HG02840 (cell line): Measurements from ENCODE around the gene PTAR1.

Experiments used
- ATAC-seq: cut with Tn5 transposase; IDR thresholded peaks from one replicate; pipeline ENCODE4 v1.9.1; 2021; ENCODE audit warnings: mild to moderate bottlenecking, moderate library complexity, moderate number of reproducible peaks; ENCODE audit not compliant: unreplicated experiment, low FRiP score

PTAR1 gene

DNA sequence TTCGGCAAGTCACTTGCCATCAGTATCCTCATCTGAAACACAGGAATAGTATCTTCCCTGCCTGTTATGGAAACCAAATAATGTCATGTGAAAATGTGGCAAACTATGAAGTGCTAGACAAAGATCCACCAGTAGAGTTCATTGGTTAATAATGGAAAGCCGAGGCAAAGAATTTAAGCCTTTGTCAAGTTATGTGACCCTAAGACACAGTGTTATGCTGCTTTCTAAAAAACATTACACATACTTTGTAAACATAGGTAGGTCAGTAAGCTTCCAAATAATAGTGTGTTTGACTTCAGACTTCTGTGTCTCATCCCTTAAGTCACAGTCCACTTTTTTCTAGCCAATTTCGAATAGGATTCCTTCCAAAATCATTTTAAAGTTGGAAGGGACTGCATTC, 6.0 kb downstream of the PTAR1 start:
- ATAC-seq: no peak

DNA sequence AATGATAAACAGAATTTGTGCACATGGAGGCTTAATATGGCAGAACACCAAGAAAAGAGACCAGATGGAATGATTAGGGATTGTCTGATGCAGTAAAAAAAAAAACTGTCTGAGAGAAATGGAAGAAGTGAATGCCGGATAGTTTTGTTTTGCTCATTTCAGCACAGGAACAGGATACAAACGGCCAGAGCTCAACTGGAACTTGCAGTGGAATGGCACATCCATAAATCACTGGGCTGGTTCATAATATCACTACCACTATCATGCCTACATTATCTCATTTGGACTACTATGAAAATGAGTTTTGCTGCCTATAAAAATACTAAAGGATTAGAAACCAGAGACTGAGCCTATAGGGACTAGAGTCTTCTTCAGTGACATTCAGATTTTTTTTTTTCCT, 9.7 kb downstream of the PTAR1 start:
- no peak for ATAC-seq

DNA sequence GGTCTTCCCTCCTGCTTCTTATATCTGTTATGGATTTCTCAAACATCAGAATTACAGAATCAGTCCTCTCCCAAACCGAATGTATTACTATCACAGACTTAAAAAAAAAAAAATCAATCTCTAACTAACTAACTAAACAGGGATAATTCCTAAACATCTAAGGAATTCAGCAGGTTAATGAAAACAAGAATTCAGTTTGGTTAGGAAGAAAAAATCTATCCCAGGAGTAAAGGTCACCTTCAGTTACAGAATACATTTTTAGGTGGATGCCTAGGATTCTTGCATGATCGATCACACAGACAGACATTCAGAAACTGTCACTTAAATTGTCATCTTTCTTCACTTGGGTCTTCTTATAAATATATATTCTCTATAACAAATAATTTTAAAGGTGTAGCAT, 11.5 kb downstream of the PTAR1 start:
- no peak for ATAC-seq

DNA sequence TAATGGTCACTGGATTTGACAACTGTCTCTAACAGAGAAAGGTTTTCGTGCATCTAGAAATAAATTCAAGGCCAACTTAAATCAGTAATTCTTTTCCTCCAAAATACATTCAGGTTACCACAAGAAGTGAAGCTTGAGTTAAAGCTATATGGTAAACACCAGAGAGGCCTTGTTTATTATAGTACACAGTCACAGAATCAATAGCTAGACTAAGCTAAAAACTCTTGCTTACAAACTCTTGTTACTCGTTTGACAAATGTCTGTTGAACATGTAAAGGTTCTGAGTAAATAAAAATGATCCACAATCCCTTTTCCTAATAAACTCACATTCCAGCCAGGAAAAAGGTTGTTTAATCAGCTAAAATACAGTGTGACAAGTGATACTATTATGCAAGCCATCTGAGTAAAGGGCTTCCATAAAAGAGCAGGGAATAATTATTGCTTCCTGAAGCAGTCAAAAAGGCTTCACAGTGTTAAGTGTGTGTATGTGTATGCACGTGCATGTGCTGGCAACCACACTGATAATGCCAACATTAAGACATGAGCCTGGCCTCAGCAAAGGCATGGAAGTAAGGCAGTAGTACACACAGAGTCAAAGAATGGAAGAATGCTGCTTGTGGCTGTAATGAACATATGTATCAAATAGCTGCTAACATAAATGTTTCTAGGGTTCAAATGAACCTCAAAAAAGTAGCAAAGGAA, 12.8 kb downstream of the PTAR1 start:
- no peak for ATAC-seq

DNA sequence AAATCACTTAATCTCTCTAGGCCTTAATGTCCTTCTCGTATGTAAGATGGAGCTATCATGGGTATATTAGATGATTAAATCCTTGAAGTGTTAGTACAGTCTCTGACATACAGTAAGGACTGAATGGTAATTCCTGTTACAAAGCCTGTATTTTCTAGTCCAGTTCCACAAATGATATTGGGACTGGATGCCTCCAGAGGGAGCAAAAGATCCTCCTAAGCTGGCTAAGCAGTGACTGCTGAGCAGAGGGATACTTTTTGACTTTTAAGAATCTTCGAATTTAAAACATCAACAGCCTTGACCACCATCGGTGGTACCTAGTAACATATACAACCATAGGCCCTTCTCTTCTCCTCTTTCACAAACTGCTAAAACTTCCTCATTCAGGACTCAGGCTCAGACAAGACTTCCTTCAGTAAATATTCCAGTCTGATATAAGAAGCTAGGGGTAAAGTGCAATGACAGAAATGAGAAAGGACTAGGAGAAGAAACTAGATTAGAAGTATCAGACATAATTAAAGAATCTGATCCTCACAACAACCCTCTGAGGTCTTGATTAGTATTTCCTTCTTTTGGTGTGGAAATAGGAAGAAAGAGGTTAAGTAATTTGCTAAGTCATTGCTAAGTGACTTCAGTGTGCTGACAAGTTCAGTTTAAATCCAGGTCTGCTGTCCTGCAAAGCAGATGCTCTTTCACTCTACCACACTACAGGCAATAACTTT, 13.9 kb downstream of the PTAR1 start:
- no peak for ATAC-seq

DNA sequence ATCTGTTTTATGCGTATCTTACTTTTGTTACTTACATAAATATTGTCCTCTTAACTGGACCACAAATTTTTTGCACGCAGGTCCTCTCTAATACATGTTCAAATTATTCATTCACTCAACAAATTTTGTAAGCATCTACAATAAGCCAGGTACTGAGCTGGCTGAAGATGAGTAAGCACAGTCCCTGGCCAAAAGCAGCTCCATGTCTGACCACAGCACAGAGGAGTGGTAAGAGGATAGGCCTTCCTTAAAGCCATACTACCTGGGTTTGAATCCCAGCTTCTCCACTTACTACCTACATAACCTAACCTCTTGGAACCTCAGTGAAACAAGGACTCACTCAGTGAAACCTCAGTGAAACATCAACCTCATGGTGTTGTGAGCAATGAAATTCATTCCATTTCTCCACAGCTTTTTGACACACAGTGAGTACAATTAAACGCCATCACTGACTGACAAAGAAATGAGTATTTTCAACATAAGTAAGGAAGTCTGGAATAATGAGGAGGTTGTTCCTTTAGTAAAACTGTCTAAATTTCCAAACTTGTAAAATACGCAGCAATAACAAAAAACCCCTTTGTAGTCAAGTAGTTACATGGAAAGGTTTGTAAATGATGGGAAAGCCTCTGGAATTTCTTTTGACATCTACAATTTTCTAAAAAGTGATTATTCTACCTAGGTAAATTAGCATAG, 15.0 kb downstream of the PTAR1 start:
- no peak for ATAC-seq

DNA sequence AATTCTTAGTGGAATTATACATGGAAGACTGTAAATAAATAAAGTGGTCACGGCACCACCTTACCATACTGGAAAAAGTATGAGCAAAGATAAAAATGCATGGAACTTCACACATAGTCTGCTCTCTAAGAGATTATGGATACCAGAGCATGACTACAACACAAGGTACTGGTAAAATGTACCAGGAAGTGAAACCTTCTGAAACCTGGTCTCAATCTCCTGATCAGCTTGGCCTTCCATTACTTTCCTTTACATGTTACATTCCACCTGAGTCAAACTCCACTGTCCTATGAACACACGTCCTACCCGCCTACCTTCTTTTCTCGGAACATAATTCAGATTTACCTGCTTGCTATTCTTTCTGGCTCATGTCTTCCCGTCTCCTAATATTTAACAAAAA, 15.9 kb downstream of the PTAR1 start:
- ATAC-seq: no peak

DNA sequence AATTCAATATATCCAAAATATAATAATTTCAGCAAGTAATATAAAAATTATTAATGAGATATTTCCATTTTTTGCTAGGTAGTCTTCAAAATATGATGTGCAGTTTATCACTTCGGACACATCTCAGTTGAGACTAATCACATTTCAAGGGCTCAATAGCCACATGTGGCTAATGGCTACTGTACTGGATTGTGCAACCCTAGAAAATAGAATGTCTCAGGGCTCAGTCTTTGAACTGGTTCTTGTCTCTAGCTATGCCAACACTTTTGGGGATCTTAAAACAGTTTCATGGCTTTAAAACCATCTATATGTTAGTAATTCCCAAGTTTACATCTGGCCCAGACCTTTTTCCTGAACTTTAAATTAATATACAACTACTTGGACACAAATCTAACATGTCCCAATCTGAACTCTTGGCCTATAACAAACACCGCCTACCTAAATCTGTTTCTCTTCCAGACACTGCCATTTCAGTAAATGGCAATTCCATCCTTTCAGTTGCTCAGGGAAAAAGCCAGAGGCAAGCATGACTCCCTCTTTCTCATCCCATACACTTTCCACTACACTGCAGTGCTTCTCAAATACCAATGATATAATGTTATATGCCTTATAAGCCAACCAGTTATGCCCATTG, 18.8 kb downstream of the PTAR1 start:
- no peak for ATAC-seq

DNA sequence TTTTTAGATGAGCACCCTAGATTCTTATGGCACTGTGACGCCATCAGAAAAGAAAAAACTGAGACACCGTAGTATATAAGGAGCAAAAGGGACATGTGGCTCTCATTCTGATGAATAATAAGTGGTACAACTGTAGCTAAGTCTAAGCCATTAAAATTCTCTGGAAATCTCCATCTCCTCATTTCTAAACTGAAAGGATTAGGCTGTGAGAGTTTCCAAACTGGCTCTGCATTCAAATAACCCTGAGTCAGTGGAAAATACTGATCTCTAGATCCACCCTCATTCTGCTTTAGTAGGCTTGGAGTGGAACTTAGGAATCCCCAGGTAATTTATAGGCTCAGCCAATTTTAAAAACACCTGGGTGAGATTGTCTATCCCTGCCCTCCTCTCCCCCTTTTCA, 28.5 kb downstream of the PTAR1 start:
- ATAC-seq: no peak

DNA sequence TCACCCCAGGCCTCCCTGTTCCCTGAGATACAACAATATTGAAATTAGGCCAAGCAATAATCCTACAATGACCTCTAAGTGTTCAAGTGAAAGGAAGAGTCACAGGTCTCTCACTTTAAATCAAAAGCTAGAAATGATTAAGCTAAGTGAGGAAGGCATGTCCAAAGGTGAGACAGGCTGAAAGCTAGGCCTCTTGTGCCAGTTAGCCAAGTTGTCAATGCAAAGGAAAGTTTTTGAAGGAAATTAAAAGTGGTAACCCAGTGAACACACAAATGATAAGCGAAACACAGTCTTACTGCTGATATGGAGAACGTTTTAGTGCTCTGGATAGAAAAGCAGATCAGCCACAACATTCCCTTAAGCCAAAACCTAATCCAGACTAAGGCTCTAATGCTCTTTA, 39.8 kb downstream of the PTAR1 start:
- ATAC-seq: no peak

DNA sequence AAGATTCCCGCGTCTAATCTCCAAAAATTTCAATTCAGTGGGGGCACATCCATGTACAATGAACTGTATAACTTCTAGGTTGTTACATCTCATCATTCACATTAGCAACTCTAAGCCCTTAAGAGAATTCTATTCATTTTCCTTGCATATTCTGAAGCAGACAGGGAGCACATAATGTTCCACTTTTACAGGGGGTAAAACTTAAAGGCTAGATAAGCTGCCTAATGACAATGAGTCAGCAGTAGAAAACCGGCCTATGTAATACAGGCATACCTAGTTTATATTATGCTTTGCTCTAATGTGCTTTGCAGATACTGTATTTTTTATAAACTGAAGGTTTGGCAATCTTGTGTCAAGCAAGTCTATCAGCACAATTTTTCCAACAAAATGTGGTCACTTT, 40.4 kb downstream of the PTAR1 start:
- ATAC-seq: no peak

DNA sequence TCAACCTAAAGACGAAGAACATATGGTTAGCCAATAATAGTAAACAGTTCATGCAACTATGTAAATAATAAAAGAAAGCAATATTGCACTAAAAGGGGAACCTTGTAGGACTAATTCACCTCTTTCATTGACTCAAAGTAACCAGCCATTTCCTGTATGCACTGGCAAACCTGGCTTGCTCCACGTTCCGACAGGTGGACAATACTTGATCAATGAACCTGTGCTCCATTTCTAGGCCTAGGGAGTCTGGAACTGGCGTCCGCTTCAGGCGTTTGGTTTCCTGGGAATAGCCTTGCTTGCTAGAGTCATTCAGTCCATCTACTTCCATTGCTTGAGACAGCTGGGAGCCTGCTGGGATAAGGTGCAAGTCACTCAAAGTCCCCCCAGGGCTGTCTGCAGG, 41.6 kb downstream of the PTAR1 start:
- no peak for ATAC-seq

DNA sequence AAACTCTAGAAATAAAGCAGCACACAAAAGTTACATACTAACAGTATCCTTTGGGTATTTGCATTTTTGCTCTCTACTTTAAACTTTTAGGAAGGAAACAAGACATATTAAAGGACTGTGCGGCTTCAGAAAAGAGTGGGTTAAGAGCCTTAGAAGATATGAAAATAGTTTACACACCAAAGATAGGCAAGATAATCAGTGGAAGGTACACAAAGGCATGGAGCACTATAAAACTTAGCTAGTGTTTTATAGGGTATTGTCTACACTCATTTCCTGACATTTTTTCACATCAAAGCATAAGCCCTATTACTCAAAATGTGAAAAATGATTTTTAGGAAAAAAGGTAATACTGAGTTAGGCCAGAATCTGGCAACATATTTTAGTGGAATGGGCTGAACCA, 44.0 kb downstream of the PTAR1 start:
- no peak for ATAC-seq

DNA sequence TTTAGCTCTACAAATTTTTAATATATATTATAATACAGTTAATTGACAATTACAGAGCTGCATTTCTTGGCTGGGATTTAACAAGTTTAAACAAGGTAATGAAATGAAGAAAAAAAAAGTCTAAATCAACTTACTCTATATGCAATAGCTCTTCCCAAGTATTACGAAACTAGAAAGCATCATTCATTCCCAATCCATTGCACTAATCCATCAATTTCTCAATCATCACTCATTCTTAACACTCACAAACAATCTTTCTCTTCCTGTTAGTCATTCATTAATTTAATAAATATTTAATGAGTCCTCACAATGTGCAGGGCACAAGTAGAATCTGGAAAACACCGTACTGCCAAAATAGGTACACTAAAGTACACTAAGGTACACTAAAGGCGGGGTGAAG, 44.7 kb downstream of the PTAR1 start:
- ATAC-seq: no peak

DNA sequence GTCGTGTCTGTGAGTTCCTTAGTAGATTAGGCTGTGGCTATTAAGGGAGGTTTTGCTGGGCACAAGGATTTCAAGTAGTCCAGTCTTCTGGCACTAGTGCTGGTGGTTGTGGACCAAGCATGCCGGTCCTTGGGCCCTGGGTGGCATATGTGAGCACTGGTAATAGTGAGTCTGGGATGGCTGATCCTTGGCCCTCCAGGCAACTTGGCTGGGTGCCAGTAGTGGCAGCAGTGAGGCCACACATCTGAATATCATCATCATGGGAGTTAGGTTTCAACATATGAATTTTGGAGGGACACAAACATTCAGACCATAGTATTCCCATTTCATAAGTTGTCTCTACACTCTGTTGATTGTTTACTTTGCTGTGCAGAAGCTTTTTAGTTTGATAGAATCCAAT, 62.3 kb downstream of the PTAR1 start:
- ATAC-seq: no peak

DNA sequence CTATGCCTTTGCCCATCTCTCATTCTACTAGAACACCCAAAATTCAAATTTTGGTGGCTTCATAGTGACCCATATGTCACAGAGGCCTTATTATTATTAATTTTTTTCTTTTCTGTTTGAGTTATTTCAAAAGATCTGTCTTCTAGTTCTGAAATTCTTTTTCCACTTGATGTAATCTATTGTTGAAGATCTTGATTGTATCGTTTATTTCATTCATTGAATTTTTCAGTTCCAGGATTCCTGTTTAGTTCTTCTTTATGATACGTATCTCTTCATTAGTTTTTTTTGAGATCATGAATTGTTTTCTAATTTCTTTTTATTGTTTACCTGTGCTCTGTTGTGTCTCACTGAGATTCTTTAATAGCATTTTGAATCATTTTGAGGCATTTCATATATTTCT, 63.0 kb downstream of the PTAR1 start:
- no peak for ATAC-seq

DNA sequence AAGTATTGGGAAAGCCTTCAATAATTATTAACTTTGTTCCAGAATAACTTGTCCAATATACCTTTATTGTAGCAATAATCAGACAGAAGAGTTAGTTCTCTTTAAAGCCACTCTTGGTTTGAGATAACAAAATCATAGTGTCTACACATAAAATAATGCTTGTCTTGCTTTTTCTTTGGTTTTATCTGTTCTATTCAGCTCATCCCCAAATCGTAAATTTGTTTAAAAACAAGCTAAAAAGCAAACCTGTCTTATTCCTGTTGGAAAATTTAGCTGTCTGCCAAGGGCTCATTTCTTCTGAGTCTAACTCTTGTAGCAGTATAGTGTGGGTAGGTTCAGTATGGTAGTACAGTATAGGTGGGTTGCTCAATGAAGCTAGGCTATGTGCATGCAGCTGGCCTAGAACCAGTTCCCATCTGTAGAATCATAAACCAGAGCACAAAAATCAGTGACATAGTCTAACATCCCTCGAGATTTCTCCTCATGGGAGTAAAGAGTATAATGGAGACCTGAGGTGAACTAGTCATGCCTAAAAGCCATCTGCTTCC, 69.7 kb downstream of the PTAR1 start:
- ATAC-seq: no peak

DNA sequence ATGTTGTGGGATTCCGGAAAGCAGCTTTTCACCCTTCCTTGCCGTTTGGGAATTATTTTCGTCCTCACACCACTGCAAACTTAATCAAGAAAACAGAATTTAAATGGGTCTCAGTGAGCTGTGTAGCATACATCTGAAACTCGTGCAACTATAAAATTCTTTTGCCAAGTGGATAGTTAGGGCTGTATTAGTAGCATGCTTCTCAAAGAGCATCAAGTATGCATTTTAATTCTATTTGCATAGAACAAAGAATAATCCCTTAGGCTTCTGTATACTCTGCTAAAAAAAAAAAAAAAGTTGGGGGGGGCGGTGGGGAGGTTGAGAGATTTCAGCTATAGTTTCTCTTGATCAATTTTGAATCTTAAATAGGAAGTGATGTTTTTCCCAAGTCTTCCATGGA, 75.9 kb downstream of the PTAR1 start:
- ATAC-seq: no peak

DNA sequence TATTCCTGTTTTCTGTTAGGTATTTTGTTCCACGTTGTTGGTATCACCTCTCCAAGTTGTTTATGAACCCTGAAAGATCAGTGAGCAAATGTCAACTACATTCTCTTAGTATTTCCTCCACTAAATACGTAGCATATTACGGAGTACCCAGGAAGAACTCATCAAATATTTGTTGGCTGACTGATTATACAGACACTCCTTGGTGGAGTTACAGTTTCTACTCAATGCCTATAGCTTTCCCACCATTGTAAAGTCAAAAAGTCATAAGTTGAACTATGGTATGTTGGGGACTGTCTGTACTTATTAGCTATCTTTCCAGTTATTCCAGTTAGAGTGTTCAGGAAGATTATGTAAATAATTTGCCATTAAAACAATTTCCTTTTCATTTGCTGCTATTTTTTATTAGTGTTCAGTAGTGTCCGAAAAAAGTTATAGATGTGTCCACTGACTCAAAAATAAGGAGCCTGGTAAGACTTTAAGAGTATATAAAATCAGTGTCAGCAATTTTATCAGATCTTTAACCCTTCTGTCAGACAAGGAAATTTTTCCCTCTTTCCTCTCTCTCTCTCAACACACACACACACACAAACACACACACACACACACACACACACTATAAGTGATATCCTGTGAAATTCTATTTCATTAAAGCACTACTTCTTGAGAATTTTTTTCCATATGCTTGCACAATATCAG, 80.8 kb downstream of the PTAR1 start:
- no peak for ATAC-seq

DNA sequence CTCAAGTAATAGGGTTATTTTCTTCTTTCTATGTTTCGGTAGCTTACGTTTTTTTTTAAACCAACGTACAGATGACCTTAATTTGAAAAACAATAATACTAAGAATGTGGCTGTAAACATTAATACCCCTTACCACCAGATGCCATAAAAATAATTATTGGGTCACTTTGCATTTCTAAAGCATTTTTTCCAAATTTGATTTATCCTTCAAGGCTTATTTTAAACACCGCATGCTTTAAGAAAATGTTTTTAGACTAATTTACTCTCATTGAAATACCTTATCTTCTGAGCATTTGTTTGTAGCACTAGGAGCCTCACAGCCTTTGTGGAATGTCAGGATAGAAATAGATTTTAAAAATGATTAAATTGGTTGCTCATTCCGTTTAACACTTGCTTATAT, 81.9 kb downstream of the PTAR1 start:
- ATAC-seq: no peak
